ENCODE data around the gene GMEB1.

Gene GMEB1

GRCh38 chr1:28751315-28752060, 82.9 kb downstream of the GMEB1 start:
- DNase-seq, result no peak

- no peak for DNase-seq
Measured at GRCh38 chr1:28755701-28756100, 87.1 kb downstream of the GMEB1 start.

GRCh38 chr1:28756846-28757245, 88.3 kb downstream of the GMEB1 start:
- DNase-seq, result no peak

DNA sequence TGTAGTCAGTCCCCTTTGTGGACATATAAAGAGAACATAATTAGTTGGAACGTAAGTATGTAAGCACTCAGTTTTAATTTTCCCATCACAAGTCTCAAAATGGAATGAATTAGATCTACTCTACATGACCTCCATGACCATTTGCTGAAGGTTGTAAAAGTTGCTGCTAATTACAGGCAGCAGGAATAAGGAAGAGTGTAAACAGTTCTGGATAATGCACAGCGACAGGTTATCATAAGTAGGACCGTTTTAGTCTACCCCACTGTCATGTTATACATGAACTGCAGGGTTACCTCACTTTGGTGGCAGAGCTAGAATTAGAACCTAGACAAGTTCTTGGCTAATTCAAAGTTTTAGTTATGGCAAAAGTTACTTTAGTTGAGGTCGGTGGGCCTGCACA, 89.8 kb downstream of the GMEB1 start:
- DNase-seq, result no peak

- no peak for DNase-seq
Measured at GRCh38 chr1:28759257-28759656, 90.7 kb downstream of the GMEB1 start.

DNA sequence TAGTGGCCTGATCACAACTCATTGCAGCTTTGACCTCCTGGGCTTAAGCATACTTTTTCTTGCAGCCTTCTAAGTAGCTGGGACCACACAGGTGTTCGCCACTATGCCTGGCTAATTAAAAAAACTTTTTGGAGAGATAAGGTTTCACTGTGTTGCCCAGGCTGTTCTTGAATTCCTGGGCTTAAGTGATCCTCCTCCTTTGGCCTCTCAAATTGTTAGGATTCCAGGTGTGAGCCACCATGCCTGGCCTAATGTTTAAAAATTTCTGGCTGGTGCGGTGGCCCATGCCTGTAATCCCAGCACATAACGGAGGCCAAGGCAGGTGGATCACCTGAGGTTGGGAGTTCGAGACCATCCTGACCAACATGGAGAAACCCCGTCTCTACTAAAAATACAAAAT, 92.6 kb downstream of the GMEB1 start:
- no peak for DNase-seq

GRCh38 chr1:28766532-28767183, 98.1 kb downstream of the GMEB1 start:
- no peak for DNase-seq
